ENCODE measurements around the gene NEAT1. TPM values are rescaled to one million over a fixed set of nuclear protein-coding genes. Genes with fewer than 3 reads are reported as not detected.

The NEAT1 gene
- total RNA-seq, 1 donor, result 818 TPM

DNA sequence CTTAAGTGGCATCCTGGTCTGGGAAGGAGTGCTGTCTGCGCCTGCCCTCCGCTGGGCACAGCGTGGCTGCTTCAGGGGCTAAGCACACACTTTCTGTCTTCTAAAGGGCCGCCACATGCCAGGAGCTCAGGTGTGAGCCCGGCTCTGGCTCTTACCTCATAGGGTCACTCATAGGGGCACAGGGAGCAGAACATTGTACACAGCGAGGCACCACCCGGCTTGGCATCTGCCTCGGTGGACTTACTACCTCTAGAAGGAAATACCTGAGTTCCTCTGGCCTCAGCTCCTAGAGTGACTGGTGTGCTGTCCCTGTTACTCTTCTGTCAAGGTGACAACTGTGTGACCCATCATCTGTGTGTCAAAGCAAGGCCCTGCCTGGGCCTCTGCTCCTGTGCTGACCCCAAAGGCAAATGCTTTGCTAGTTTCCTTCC, 13.4 kb downstream of the NEAT1 start:
- no peak for DNase-seq (ENCODE audit: insufficient read length, low spot score, missing footprints)
- Histone ChIP-seq H4K20me1 (ENCODE audit: insufficient read depth, low read length) (peaks cover 94% of the 10 kb centered on the region), H3K4me2 (ENCODE audit: insufficient read depth, low read length) (peak overlapping the region; percentile 60), H3K4me1 (ENCODE audit: insufficient read depth, low read length) (peaks cover 73% of the 10 kb centered on the region), H2AFZ (ENCODE audit: low read length) (no peak overlapping the region), H3K9me3 (ENCODE audit: low read depth, low read length) (no peaks in the 10 kb centered on the region), H3K36me3 (ENCODE audit: insufficient read depth, low read length) (peaks cover 93% of the 10 kb centered on the region), H3K79me2 (ENCODE audit: insufficient read depth, low read length) (peaks cover 95% of the 10 kb centered on the region), H3K27me3 (ENCODE audit: insufficient read depth, low read length) (no peaks in the 10 kb centered on the region), H3K4me3 (ENCODE audit: insufficient read depth, low read length) (peak overlapping the region; percentile 46), H3K27ac (ENCODE audit: low read depth, low read length) (peak overlapping the region; percentile 68)
- no peak for TF ChIP-seq CTCF (IDR thresholded peaks at IDR 0.05; ENCODE audit: extremely low read depth, low read depth, low read length)

GRCh38 chr11:65436412-65437032, 13.9 kb downstream of the NEAT1 start:
- H3K27ac ChIP-seq (ENCODE audit: low read depth, low read length), result peak overlapping the region; percentile 68
- peak overlapping the region; percentile 46 for H3K4me3 ChIP-seq (ENCODE audit: insufficient read depth, low read length)
- peaks cover 94% of the 10 kb centered on the region for H3K79me2 ChIP-seq (ENCODE audit: insufficient read depth, low read length)
- peaks cover 71% of the 10 kb centered on the region for H3K4me1 ChIP-seq (ENCODE audit: insufficient read depth, low read length)
- H2AFZ ChIP-seq (ENCODE audit: low read length), result no peak overlapping the region
- DNase-seq (ENCODE audit: insufficient read length, low spot score, missing footprints), result no peak
- no peaks in the 10 kb centered on the region for H3K27me3 ChIP-seq (ENCODE audit: insufficient read depth, low read length)
- no peak for TF ChIP-seq CTCF (IDR thresholded peaks at IDR 0.05; ENCODE audit: extremely low read depth, low read depth, low read length)
- no peaks in the 10 kb centered on the region for H3K9me3 ChIP-seq (ENCODE audit: low read depth, low read length)
- peaks cover 93% of the 10 kb centered on the region for H3K36me3 ChIP-seq (ENCODE audit: insufficient read depth, low read length)
- H3K4me2 ChIP-seq (ENCODE audit: insufficient read depth, low read length), result peak overlapping the region; percentile 60
- H4K20me1 ChIP-seq (ENCODE audit: insufficient read depth, low read length), result peaks cover 94% of the 10 kb centered on the region

DNA sequence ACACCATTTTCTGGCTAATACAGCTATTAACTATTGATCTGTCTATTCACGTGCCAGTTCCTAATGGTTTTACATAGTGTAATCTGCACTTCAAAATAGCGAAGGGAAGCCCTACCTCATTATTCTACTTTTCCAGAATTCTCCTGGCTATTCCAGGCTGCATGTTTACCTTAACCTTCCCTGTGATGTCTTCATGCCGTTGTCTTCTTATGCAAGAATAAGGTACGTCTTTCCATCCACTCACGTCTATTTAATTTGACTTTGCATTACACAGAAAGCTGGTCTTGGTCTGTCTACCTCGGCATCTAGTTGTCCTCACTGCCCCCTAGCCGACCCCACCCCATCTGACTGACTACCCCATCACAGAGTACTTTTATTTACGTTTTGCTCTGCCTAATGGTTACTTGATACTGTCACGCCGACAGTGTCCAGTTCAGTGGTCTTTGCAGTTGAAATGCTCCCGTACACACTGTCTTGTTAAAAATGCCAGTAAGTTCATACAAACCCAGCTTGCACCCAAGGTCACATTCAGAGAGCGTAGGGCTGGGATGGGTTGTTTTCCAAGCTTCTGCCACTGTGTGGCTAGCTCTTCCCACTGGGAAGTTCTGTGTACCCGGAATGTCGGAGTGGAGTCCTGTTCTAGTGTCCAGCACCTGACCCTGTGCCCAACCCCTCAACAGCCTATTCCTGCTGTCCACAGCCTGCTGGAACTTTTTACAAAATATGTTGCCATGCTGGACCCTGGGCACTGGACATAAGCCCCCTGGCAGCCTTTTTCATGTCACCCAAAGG, 15.0 kb downstream of the NEAT1 start:
- peaks cover 71% of the 10 kb centered on the region for H3K4me1 ChIP-seq (ENCODE audit: insufficient read depth, low read length)
- no peaks in the 10 kb centered on the region for H3K9me3 ChIP-seq (ENCODE audit: low read depth, low read length)
- TF ChIP-seq CTCF (IDR thresholded peaks at IDR 0.05; ENCODE audit: extremely low read depth, low read depth, low read length), result no peak
- H2AFZ ChIP-seq (ENCODE audit: low read length), result no peak overlapping the region
- H3K27me3 ChIP-seq (ENCODE audit: insufficient read depth, low read length), result no peaks in the 10 kb centered on the region
- no peak for DNase-seq (ENCODE audit: insufficient read length, low spot score, missing footprints)
- H3K79me2 ChIP-seq (ENCODE audit: insufficient read depth, low read length), result peaks cover 93% of the 10 kb centered on the region
- peaks cover 93% of the 10 kb centered on the region for H4K20me1 ChIP-seq (ENCODE audit: insufficient read depth, low read length)
- peak overlapping the region; percentile 46 for H3K4me3 ChIP-seq (ENCODE audit: insufficient read depth, low read length)
- H3K4me2 ChIP-seq (ENCODE audit: insufficient read depth, low read length), result peak overlapping the region; percentile 49
- H3K27ac ChIP-seq (ENCODE audit: low read depth, low read length), result peak overlapping the region; percentile 43
- H3K36me3 ChIP-seq (ENCODE audit: insufficient read depth, low read length), result peaks cover 93% of the 10 kb centered on the region
